Smooth muscle cell (in vitro differentiated cells): ENCODE measurements around the gene AOX1. TPM values are rescaled to one million over a fixed set of nuclear protein-coding genes. Genes with fewer than 3 reads are reported as not detected.

Experiments used
- DNase-seq: peaks from one replicate; lab custom pipeline; 2025; ENCODE audit not compliant: unreplicated experiment; lab: John Stamatoyannopoulos, UW
- H2AFZ ChIP-seq: fragments of 200-600 bp; sonication (generic); 2 replicates; pipeline ENCODE4 v1.6.0; 2016; ENCODE audit warnings: antibody characterized with exemption, low read depth, mild to moderate bottlenecking
- H3F3A ChIP-seq: fragments of 200-600 bp; sonication (generic); 2 replicates; pipeline ENCODE4 v1.6.0; 2017; ENCODE audit warnings: antibody characterized with exemption, low read depth
- H3K27ac ChIP-seq: fragments of 200-600 bp; sonication (generic); 2 replicates; pipeline ENCODE4 v1.5.1; 2016; ENCODE audit warnings: low read depth, mild to moderate bottlenecking
- H3K27me3 ChIP-seq: fragments of 200-600 bp; sonication (generic); 2 replicates; pipeline ENCODE4 v1.6.1; 2016; ENCODE audit warnings: low read depth, mild to moderate bottlenecking
- H3K36me3 ChIP-seq: fragments of 200-600 bp; sonication (generic); 2 replicates; pipeline ENCODE4 v1.5.1; 2016; ENCODE audit warnings: low read depth
- H3K4me1 ChIP-seq: fragments of 200-600 bp; sonication (generic); 2 replicates; pipeline ENCODE4 v1.5.1; 2016; ENCODE audit warnings: low read depth
- H3K4me2 ChIP-seq: fragments of 200-600 bp; sonication (generic); 2 replicates; pipeline ENCODE4 v1.6.0; 2016; ENCODE audit warnings: mild to moderate bottlenecking
- H3K4me3 ChIP-seq: fragments of 200-600 bp; sonication (generic); 2 replicates; pipeline ENCODE4 v1.5.1; 2016; ENCODE audit warnings: mild to moderate bottlenecking
- H3K79me2 ChIP-seq: fragments of 200-600 bp; sonication (generic); 2 replicates; pipeline ENCODE4 v1.6.0; 2016; ENCODE audit warnings: low read depth, mild to moderate bottlenecking
- H3K9ac ChIP-seq: fragments of 200-600 bp; sonication (generic); 2 replicates; pipeline ENCODE4 v1.6.0; 2016; ENCODE audit warnings: low read depth
- H3K9me3 ChIP-seq: fragments of 200-600 bp; sonication (generic); replicated peaks from 2 replicates; pipeline ENCODE4 v1.5.1; 2016; ENCODE audit warnings: low read depth
- H4K20me1 ChIP-seq: fragments of 200-600 bp; sonication (generic); 2 replicates; pipeline ENCODE4 v1.6.0; 2016; ENCODE audit warnings: low read depth
- CTCF ChIP-seq: fragments of 200-600 bp; sonication (generic); IDR thresholded peaks from 2 replicates; pipeline ENCODE4 v1.5.1; 2017; ENCODE audit warnings: borderline replicate concordance, mild to moderate bottlenecking, antibody characterized with exemption; ENCODE audit not compliant: insufficient read depth, poor library complexity, severe bottlenecking
- WGBS: methylation state at CpG from one replicate; pipeline ENCODE4 v1.1.7; 2016; ENCODE audit warnings: low lambda C conversion rate; 5-methylcytosine and 5-hydroxymethylcytosine counted together
- polyA plus RNA-seq: library from polyadenylated mRNA; unstranded; fragments of >200 nt; fragmentation: Nextera tagmentation; extraction: Ambion mirVana; gene quantifications from 2 replicates; pipeline ENCODE4 v1.2.1, GENCODE V29; 2016
- total RNA-seq: library from RNA; depleted of rRNA; stranded (reverse); fragments of >200 nt; gene quantifications from 2 replicates; pipeline ENCODE4 v1.2.3, GENCODE V29; 2014

AOX1 gene
- total and polyA plus RNA-seq, 2 experiments from 2014 or later, result 0.18 TPM; not detected in 1

GRCh38 chr2:200693836-200694470 is 108.1 kb downstream of the AOX1 start:
- Histone ChIP-seq H3K4me1 (no peaks in the 10 kb centered on the region), H3K9ac (no peak overlapping the region), H3K4me3 (no peak overlapping the region), H3K27ac (no peak overlapping the region), H3K36me3 (no peaks in the 10 kb centered on the region), H3K79me2 (no peaks in the 10 kb centered on the region), H3F3A (no peaks in the 10 kb centered on the region), H4K20me1 (no peaks in the 10 kb centered on the region), H3K9me3 (no peaks in the 10 kb centered on the region), H2AFZ (no peak overlapping the region), H3K4me2 (no peak overlapping the region), H3K27me3 (no peaks in the 10 kb centered on the region)
- no peak for DNase-seq
- TF ChIP-seq CTCF, result no peak
- 87% methylated on average over 4 of the region's 4 CpGs for WGBS

GRCh38 chr2:200695191-200695590 is 109.4 kb downstream of the AOX1 start:
- no peaks in the 10 kb centered on the region for H3K4me1 ChIP-seq
- no peak for DNase-seq
- no peak overlapping the region for H3K27ac ChIP-seq
- no peaks in the 10 kb centered on the region for H3K27me3 ChIP-seq
- no peak overlapping the region for H3K4me2 ChIP-seq
- H3F3A ChIP-seq, result no peaks in the 10 kb centered on the region
- H3K9ac ChIP-seq, result no peak overlapping the region
- H3K4me3 ChIP-seq, result no peak overlapping the region
- H2AFZ ChIP-seq, result no peak overlapping the region
- H3K36me3 ChIP-seq, result no peaks in the 10 kb centered on the region
- WGBS, result 89% methylated on average over 4 of the region's 4 CpGs
- no peaks in the 10 kb centered on the region for H4K20me1 ChIP-seq
- no peaks in the 10 kb centered on the region for H3K9me3 ChIP-seq
- no peaks in the 10 kb centered on the region for H3K79me2 ChIP-seq
- TF ChIP-seq CTCF, result no peak

- no peaks in the 10 kb centered on the region for H3F3A ChIP-seq
- H2AFZ ChIP-seq, result no peak overlapping the region
- H3K36me3 ChIP-seq, result no peaks in the 10 kb centered on the region
- H3K4me2 ChIP-seq, result no peak overlapping the region
- no peak overlapping the region for H3K4me3 ChIP-seq
- H3K27ac ChIP-seq, result no peak overlapping the region
- no peak for DNase-seq
- H3K9me3 ChIP-seq, result no peaks in the 10 kb centered on the region
- H3K27me3 ChIP-seq, result no peaks in the 10 kb centered on the region
- H3K4me1 ChIP-seq, result no peaks in the 10 kb centered on the region
- H3K9ac ChIP-seq, result no peak overlapping the region
- no peak for TF ChIP-seq CTCF
- H3K79me2 ChIP-seq, result no peaks in the 10 kb centered on the region
- no peaks in the 10 kb centered on the region for H4K20me1 ChIP-seq
- WGBS, result 93% methylated on average over 6 of the region's 6 CpGs
These were observed 109.8 kb downstream of the AOX1 start for GRCh38 chr2:200695601-200696000.

- no peak for TF ChIP-seq CTCF
- Histone ChIP-seq H3K4me2 (no peak overlapping the region), H3K9ac (no peak overlapping the region), H3K27me3 (no peaks in the 10 kb centered on the region), H3F3A (no peaks in the 10 kb centered on the region), H4K20me1 (no peaks in the 10 kb centered on the region), H3K9me3 (no peaks in the 10 kb centered on the region), H2AFZ (no peak overlapping the region), H3K27ac (no peak overlapping the region), H3K79me2 (no peaks in the 10 kb centered on the region), H3K36me3 (no peaks in the 10 kb centered on the region), H3K4me3 (no peak overlapping the region), H3K4me1 (no peaks in the 10 kb centered on the region)
- no peak for DNase-seq
- WGBS, result 37% methylated on average over 2 of the region's 2 CpGs
These were observed 112.4 kb downstream of the AOX1 start for GRCh38 chr2:200698217-200698616.
